ENCODE results near the gene GBF1.
"Not testable (repeated sequence)": the region's sequence is repeated elsewhere in the genome, so short reads cannot be mapped to it uniquely, and the experiment has no call there.

GRCh38 chr10:102300912-102301311 is 55.6 kb downstream of the GBF1 start:
- not testable (repeated sequence) for TF ChIP-seq POLR2AphosphoS5 (IDR thresholded peaks at IDR 0.05; ENCODE audit: borderline replicate concordance, low read depth, low read length); EZH2 (IDR thresholded peaks at IDR 0.05)
